ENCODE measurements around the gene OTX1. TPM values are rescaled to one million over a fixed set of nuclear protein-coding genes. Genes with fewer than 3 reads are reported as not detected.

The OTX1 gene
- total and polyA plus RNA-seq, 10 of the 15 experiments (the other 5 are each of a cell fraction or from before 2014, with no cell fraction given), result 0.04 to 0.67 (median 0.23) TPM; not detected in 2

GRCh38 chr2:63050334-63051041 is at the start of gene OTX1 (continued):
- TF ChIP-seq PML (IDR thresholded peaks at IDR 0.05; ENCODE audit: low read length) (no peak), NFYA (IDR thresholded peaks at IDR 0.05; ENCODE audit: borderline replicate concordance, low read depth, low read length) (no peak), E4F1 (IDR thresholded peaks at IDR 0.05; ENCODE audit: borderline replicate concordance, partially characterized antibody) (no peak), YBX1 (IDR thresholded peaks at IDR 0.05) (no peak), JUND (IDR thresholded peaks at IDR 0.05; ENCODE audit: low read depth, low read length) (no peak), CREB1 (IDR thresholded peaks at IDR 0.05; ENCODE audit: low read depth) (peak; percentile 80; the same call in 1 of the 2 replicates), RCOR1 (conservative IDR thresholded peaks at IDR 0.05; ENCODE audit: low read depth, low read length) (no peak), ZBTB4 (CRISPR knock-in tag; IDR thresholded peaks at IDR 0.05) (no peak), BCL3 (IDR thresholded peaks at IDR 0.05; ENCODE audit: borderline replicate concordance, insufficient read depth, low read depth, low read length, poor library complexity, severe bottlenecking) (no peak), PAX5 (IDR thresholded peaks at IDR 0.05; ENCODE audit: borderline replicate concordance, low read depth, low read length) (no peak), MAX (IDR thresholded peaks at IDR 0.05; ENCODE audit: low read depth, low read length) (no peak), HSF1 (IDR thresholded peaks at IDR 0.05; ENCODE audit: low read depth, low read length) (no peak), EED (IDR thresholded peaks at IDR 0.05; ENCODE audit: low read depth) (no peak), IRF3 (IDR thresholded peaks at IDR 0.05) (peak; percentile 57), SMAD1 (IDR thresholded peaks at IDR 0.05; ENCODE audit: low read depth, partially characterized antibody) (no peak), NFIC (IDR thresholded peaks at IDR 0.05; ENCODE audit: low read depth, low read length) (no peak), BACH1 (IDR thresholded peaks at IDR 0.05; ENCODE audit: borderline replicate concordance) (0 out of 2 replicates have a peak, but pooled peaks have one; percentile 55), ZZZ3 (IDR thresholded peaks at IDR 0.05; ENCODE audit: control insufficient read depth, insufficient read length, low read depth) (no peak), ZNF384 (IDR thresholded peaks at IDR 0.05; ENCODE audit: borderline replicate concordance, low read depth, low read length) (no peak), MEF2A (IDR thresholded peaks at IDR 0.05; ENCODE audit: insufficient read depth, low read depth, low read length) (no peak)
